ENCODE results near the gene SORCS3. TPM values are rescaled to one million over a fixed set of nuclear protein-coding genes. Genes with fewer than 3 reads are reported as not detected.

The SORCS3 gene
- total RNA-seq, 1 donor from 2014 or later: 0.31 TPM

DNA sequence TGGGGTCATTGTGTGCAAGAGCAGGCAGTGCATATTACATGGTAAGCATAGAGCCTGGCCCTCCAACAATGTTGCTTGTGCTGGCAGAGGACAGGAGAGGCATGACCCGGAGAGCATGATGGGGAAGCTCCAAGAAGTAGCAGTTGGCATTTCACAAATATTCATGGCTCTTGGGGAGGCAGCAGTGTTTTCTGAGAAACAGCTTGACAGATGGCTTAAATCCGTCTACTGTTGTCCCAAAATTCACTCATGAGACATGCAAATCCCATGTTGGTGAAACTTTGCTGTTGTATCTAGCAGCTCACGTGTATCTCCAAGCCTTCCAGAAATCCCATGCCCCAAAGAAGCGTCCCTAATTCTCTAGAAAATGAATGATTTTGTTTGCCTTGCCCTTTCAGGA is 487.0 kb downstream of the SORCS3 start:
- Mint-ChIP-seq H3K4me3 (ENCODE audit: low read depth) (no peak overlapping the region), H3K27me3 (no peaks in the 10 kb centered on the region), H3K27ac (no peak overlapping the region), H3K4me1 (ENCODE audit: low read depth) (peaks cover 2% of the 10 kb centered on the region), H3K9me3 (ENCODE audit: low read depth) (no peaks in the 10 kb centered on the region), H3K36me3 (ENCODE audit: insufficient read depth) (no peaks in the 10 kb centered on the region)
- TF ChIP-seq, protein P1, sequence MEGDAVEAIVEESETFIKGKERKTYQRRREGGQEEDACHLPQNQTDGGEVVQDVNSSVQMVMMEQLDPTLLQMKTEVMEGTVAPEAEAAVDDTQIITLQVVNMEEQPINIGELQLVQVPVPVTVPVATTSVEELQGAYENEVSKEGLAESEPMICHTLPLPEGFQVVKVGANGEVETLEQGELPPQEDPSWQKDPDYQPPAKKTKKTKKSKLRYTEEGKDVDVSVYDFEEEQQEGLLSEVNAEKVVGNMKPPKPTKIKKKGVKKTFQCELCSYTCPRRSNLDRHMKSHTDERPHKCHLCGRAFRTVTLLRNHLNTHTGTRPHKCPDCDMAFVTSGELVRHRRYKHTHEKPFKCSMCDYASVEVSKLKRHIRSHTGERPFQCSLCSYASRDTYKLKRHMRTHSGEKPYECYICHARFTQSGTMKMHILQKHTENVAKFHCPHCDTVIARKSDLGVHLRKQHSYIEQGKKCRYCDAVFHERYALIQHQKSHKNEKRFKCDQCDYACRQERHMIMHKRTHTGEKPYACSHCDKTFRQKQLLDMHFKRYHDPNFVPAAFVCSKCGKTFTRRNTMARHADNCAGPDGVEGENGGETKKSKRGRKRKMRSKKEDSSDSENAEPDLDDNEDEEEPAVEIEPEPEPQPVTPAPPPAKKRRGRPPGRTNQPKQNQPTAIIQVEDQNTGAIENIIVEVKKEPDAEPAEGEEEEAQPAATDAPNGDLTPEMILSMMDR (IDR thresholded peaks at IDR 0.05; ENCODE audit: unreplicated experiment): no peak
- no peak for DNase-seq (ENCODE audit: low spot score, unreplicated experiment)

- Mint-ChIP-seq H3K27ac (no peak overlapping the region), H3K36me3 (ENCODE audit: insufficient read depth) (no peaks in the 10 kb centered on the region), H3K4me1 (ENCODE audit: low read depth) (peaks cover 14% of the 10 kb centered on the region), H3K9me3 (ENCODE audit: low read depth) (peaks cover 4% of the 10 kb centered on the region), H3K27me3 (peaks cover 3% of the 10 kb centered on the region), H3K4me3 (ENCODE audit: low read depth) (no peak overlapping the region)
- no peak for DNase-seq (ENCODE audit: low spot score, unreplicated experiment)
- TF ChIP-seq, protein P1 (IDR thresholded peaks at IDR 0.05; ENCODE audit: unreplicated experiment): no peak
These were observed 497.3 kb downstream of the SORCS3 start for GRCh38 chr10:105138358-105138757.

DNA sequence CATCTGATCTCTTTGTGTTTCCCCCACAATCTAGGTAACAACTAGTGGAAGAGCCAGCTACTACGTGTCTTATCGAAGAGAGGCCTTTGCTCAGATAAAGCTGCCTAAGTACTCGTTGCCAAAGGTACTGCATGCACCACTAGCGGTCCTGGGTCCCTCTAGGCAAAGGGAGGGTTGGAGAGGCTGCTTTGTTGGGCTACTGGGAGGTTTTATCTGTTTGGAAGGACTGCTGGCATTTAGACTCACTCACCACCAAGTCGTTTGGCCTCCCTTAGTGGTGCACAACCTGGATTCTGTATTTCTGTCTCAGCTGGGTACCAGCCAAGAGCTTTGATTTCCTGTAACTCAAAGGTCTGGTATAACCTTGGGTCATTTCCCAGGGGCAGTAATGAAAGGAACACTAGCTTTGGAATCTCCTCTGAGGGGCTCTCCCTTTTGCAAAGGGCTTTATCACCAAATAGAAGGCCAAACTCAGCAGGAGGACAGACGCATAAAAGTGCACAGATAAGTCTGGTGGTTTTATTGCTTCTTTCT is 498.3 kb downstream of the SORCS3 start:
- H3K4me1 Mint-ChIP-seq (ENCODE audit: low read depth): peaks cover 14% of the 10 kb centered on the region
- peaks cover 3% of the 10 kb centered on the region for H3K27me3 Mint-ChIP-seq
- TF ChIP-seq, protein P1 (IDR thresholded peaks at IDR 0.05; ENCODE audit: unreplicated experiment): no peak
- no peak overlapping the region for H3K4me3 Mint-ChIP-seq (ENCODE audit: low read depth)
- peaks cover 4% of the 10 kb centered on the region for H3K9me3 Mint-ChIP-seq (ENCODE audit: low read depth)
- no peak for DNase-seq (ENCODE audit: low spot score, unreplicated experiment)
- H3K27ac Mint-ChIP-seq: no peak overlapping the region
- H3K36me3 Mint-ChIP-seq (ENCODE audit: insufficient read depth): no peaks in the 10 kb centered on the region

DNA sequence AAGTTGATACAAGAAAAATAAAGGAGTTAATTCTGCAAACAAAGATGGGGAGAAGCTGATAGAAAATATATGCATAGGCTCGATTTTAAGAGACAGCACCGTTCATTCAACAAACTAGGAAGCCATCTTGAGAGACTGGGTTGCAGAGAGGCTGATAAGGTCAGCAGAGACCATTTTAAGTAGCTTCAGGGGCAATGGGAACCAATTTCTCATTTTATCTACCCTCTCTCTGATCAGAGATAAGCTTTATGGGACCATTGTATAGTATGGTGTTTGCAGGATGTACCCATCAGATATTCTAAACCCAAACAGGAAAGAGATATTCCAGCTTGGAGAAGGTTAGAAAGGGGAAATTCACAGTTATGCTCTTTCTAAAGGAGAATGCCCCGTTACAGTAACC is 499.5 kb downstream of the SORCS3 start:
- no peaks in the 10 kb centered on the region for H3K36me3 Mint-ChIP-seq (ENCODE audit: insufficient read depth)
- H3K27ac Mint-ChIP-seq: no peak overlapping the region
- TF ChIP-seq, protein P1 (IDR thresholded peaks at IDR 0.05; ENCODE audit: unreplicated experiment): no peak
- peaks cover 14% of the 10 kb centered on the region for H3K4me1 Mint-ChIP-seq (ENCODE audit: low read depth)
- H3K27me3 Mint-ChIP-seq: peaks cover 5% of the 10 kb centered on the region
- H3K9me3 Mint-ChIP-seq (ENCODE audit: low read depth): peaks cover 4% of the 10 kb centered on the region
- no peak overlapping the region for H3K4me3 Mint-ChIP-seq (ENCODE audit: low read depth)
- DNase-seq (ENCODE audit: low spot score, unreplicated experiment): no peak

DNA sequence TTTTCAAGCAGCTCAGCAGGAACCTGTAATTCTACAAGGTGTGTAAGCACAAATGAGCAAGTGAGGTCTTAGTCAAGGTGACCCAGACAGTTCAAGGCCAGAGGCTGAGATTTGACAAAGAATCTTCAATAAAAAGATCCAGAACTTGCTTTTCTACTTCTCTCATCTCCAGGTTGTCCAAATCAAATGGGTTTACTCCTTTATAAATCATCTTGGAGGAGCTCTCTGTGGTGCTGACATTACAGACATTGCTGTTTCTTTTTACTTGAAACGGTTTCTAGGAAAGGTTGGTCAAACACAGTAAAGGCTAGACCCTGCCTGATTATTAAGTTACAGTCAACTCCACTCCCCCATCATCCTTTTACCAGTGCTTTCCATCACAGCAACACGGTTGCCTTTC is 504.6 kb downstream of the SORCS3 start:
- H3K27ac Mint-ChIP-seq: no peak overlapping the region
- H3K4me1 Mint-ChIP-seq (ENCODE audit: low read depth): peaks cover 24% of the 10 kb centered on the region
- no peak for DNase-seq (ENCODE audit: low spot score, unreplicated experiment)
- H3K9me3 Mint-ChIP-seq (ENCODE audit: low read depth): peaks cover 4% of the 10 kb centered on the region
- H3K27me3 Mint-ChIP-seq: peaks cover 3% of the 10 kb centered on the region
- H3K36me3 Mint-ChIP-seq (ENCODE audit: insufficient read depth): no peaks in the 10 kb centered on the region
- H3K4me3 Mint-ChIP-seq (ENCODE audit: low read depth): no peak overlapping the region
- TF ChIP-seq, protein P1 (IDR thresholded peaks at IDR 0.05; ENCODE audit: unreplicated experiment): no peak

All from progenitor cell of endocrine pancreas (in vitro differentiated cells).